ENCODE data around the gene ELP4.

ELP4 gene

GRCh38 chr11:31824879-31825837 is 315.6 kb downstream of the ELP4 start:
- Histone ChIP-seq H3K9ac (ENCODE audit: low read length) (no peak overlapping the region), H2BK12ac (ENCODE audit: low read length in 2 of 2) (no peak overlapping the region), H2AFZ (ENCODE audit: low read depth, low read length) (no peak overlapping the region), H3K4ac (ENCODE audit: low read depth in 1 of 2, low read length in 2 of 2) (no peak overlapping the region), H3K23ac (ENCODE audit: low read length in 2 of 2) (no peak overlapping the region), H3K27ac (ENCODE audit: low read length, poor library complexity, severe bottlenecking) (no peak overlapping the region), H2BK15ac (ENCODE audit: low read depth, poor library complexity, severe bottlenecking) (no peak overlapping the region), H3K36me3 (ENCODE audit: control insufficient read depth in 1 of 2, insufficient read depth in 2 of 2, low read depth in 1 of 2, low read length in 2 of 2) (no peaks in the 10 kb centered on the region), H3K4me2 (ENCODE audit: low read length, poor library complexity, severe bottlenecking) (no peak overlapping the region), H2AK5ac (ENCODE audit: low read length, severe bottlenecking) (no peak overlapping the region), H3K14ac (ENCODE audit: low read length in 2 of 2) (no peak overlapping the region), H3K4me3 (ENCODE audit: insufficient read depth in 1 of 2, low read depth in 1 of 2, low read length in 2 of 2) (no peak overlapping the region), H3K79me1 (replicated peaks; ENCODE audit: low read length, poor library complexity, severe bottlenecking) (no peaks in the 10 kb centered on the region), H2BK5ac (ENCODE audit: low read depth, low read length, poor library complexity, severe bottlenecking) (no peak overlapping the region), H2BK120ac (ENCODE audit: low read depth, low read length) (no peak overlapping the region), H3K4me1 (ENCODE audit: control insufficient read depth, insufficient read depth, low read depth, low read length) (peaks cover 11% of the 10 kb centered on the region), H3K9me3 (ENCODE audit: control insufficient read depth, low read length) (peaks cover 2% of the 10 kb centered on the region), H3K18ac (ENCODE audit: low read depth in 1 of 2, low read length in 2 of 2) (no peak overlapping the region), H4K91ac (ENCODE audit: low read length) (no peak overlapping the region), H4K8ac (ENCODE audit: low read length) (no peak overlapping the region), H3K27me3 (ENCODE audit: control insufficient read depth in 1 of 2, insufficient read depth in 1 of 2, low read length in 2 of 2) (peaks cover 89 to 99% of the 10 kb centered on the region in 2 experiments)
- 4% methylated on average over 43 of the region's 52 CpGs for WGBS
- DNase-seq: no peak

GRCh38 chr11:31825838-31826484 is 316.4 kb downstream of the ELP4 start:
- Histone ChIP-seq H3K9me3 (ENCODE audit: control insufficient read depth, low read length) (peaks cover 2% of the 10 kb centered on the region), H3K9ac (ENCODE audit: low read length) (no peak overlapping the region), H3K18ac (ENCODE audit: low read depth in 1 of 2, low read length in 2 of 2) (no peak overlapping the region), H3K27ac (ENCODE audit: low read length, poor library complexity, severe bottlenecking) (no peak overlapping the region), H3K36me3 (ENCODE audit: control insufficient read depth in 1 of 2, insufficient read depth in 2 of 2, low read depth in 1 of 2, low read length in 2 of 2) (no peaks in the 10 kb centered on the region), H2BK120ac (ENCODE audit: low read depth, low read length) (no peak overlapping the region), H3K79me1 (replicated peaks; ENCODE audit: low read length, poor library complexity, severe bottlenecking) (no peaks in the 10 kb centered on the region), H2BK5ac (ENCODE audit: low read depth, low read length, poor library complexity, severe bottlenecking) (no peak overlapping the region), H2AK5ac (ENCODE audit: low read length, severe bottlenecking) (no peak overlapping the region), H3K14ac (ENCODE audit: low read length in 2 of 2) (no peak overlapping the region), H4K91ac (ENCODE audit: low read length) (no peak overlapping the region), H2BK15ac (ENCODE audit: low read depth, poor library complexity, severe bottlenecking) (no peak overlapping the region), H3K23ac (ENCODE audit: low read length in 2 of 2) (no peak overlapping the region), H2BK12ac (ENCODE audit: low read length in 2 of 2) (no peak overlapping the region), H3K4me2 (ENCODE audit: low read length, poor library complexity, severe bottlenecking) (no peak overlapping the region), H3K4ac (ENCODE audit: low read depth in 1 of 2, low read length in 2 of 2) (no peak overlapping the region), H2AFZ (ENCODE audit: low read depth, low read length) (no peak overlapping the region), H3K4me3 (ENCODE audit: insufficient read depth in 1 of 2, low read depth in 1 of 2, low read length in 2 of 2) (no peak overlapping the region), H4K8ac (ENCODE audit: low read length) (no peak overlapping the region), H3K27me3 (ENCODE audit: control insufficient read depth in 1 of 2, insufficient read depth in 1 of 2, low read length in 2 of 2) (peaks cover 86 to 99% of the 10 kb centered on the region in 2 experiments), H3K4me1 (ENCODE audit: control insufficient read depth, insufficient read depth, low read depth, low read length) (peaks cover 8% of the 10 kb centered on the region)
- no peak for DNase-seq
- WGBS: 3% methylated on average over 22 of the region's 37 CpGs

GRCh38 chr11:31826536-31827438 is 317.2 kb downstream of the ELP4 start:
- peaks cover 2% of the 10 kb centered on the region for H3K9me3 ChIP-seq (ENCODE audit: control insufficient read depth, low read length)

More at GRCh38 chr11:31826536-31827438, 317.2 kb downstream of the ELP4 start:
- H2BK5ac ChIP-seq (ENCODE audit: low read depth, low read length, poor library complexity, severe bottlenecking): no peak overlapping the region
- no peak overlapping the region for H3K27ac ChIP-seq (ENCODE audit: low read length, poor library complexity, severe bottlenecking)
- no peak overlapping the region for H3K4me3 ChIP-seq (ENCODE audit: insufficient read depth in 1 of 2, low read depth in 1 of 2, low read length in 2 of 2)
- no peak overlapping the region for H4K8ac ChIP-seq (ENCODE audit: low read length)
- DNase-seq: no peak
- peaks cover 78 to 96% of the 10 kb centered on the region in 2 experiments for H3K27me3 ChIP-seq (ENCODE audit: control insufficient read depth in 1 of 2, insufficient read depth in 1 of 2, low read length in 2 of 2)
- no peak overlapping the region for H2AFZ ChIP-seq (ENCODE audit: low read depth, low read length)
- H2BK12ac ChIP-seq (ENCODE audit: low read length in 2 of 2): no peak overlapping the region
- no peak overlapping the region for H4K91ac ChIP-seq (ENCODE audit: low read length)
- no peaks in the 10 kb centered on the region for H3K36me3 ChIP-seq (ENCODE audit: control insufficient read depth in 1 of 2, insufficient read depth in 2 of 2, low read depth in 1 of 2, low read length in 2 of 2)
- no peak overlapping the region for H3K9ac ChIP-seq (ENCODE audit: low read length)
- H2BK15ac ChIP-seq (ENCODE audit: low read depth, poor library complexity, severe bottlenecking): no peak overlapping the region
- peak overlapping the region; percentile 62 for H3K4me2 ChIP-seq (ENCODE audit: low read length, poor library complexity, severe bottlenecking)
- H3K14ac ChIP-seq (ENCODE audit: low read length in 2 of 2): no peak overlapping the region
- H3K18ac ChIP-seq (ENCODE audit: low read depth in 1 of 2, low read length in 2 of 2): no peak overlapping the region
- H3K4me1 ChIP-seq (ENCODE audit: control insufficient read depth, insufficient read depth, low read depth, low read length): peaks cover 8% of the 10 kb centered on the region
- H3K79me1 ChIP-seq (replicated peaks; ENCODE audit: low read length, poor library complexity, severe bottlenecking): no peaks in the 10 kb centered on the region
- no peak overlapping the region for H3K4ac ChIP-seq (ENCODE audit: low read depth in 1 of 2, low read length in 2 of 2)
- H2BK120ac ChIP-seq (ENCODE audit: low read depth, low read length): no peak overlapping the region
- H3K23ac ChIP-seq (ENCODE audit: low read length in 2 of 2): peak overlapping the region in 1 of 2 experiments; percentile 77
- H2AK5ac ChIP-seq (ENCODE audit: low read length, severe bottlenecking): no peak overlapping the region
- 2% methylated on average over 32 of the region's 55 CpGs for WGBS

Measured in mesenchymal stem cell (in vitro differentiated cells and primary cell).